Esophagus muscularis mucosa (tissue), 4 donors: ENCODE results near the gene SLFN11. TPM values are rescaled to one million over a fixed set of nuclear protein-coding genes. Genes with fewer than 3 reads are reported as not detected.
"Not testable (repeated sequence)": the region's sequence is repeated elsewhere in the genome, so short reads cannot be mapped to it uniquely, and the experiment has no call there.

Source experiments
- DNase-seq: peaks from one replicate; pipeline ENCODE4 v3.0.0-alpha.2; 2017; ENCODE audit errors: extremely low spot score
- H3K27ac ChIP-seq, 4 donors: fragments of 200-600 bp; sonication (generic); replicated peaks in 1 of 4; 1 replicate in 3 of 4; 2 replicates in 1 of 4; pipeline ENCODE4 v1.5.1; 2016 to 2019; ENCODE audit warnings: mild to moderate bottlenecking in 1 of 4
- H3K27me3 ChIP-seq, 4 donors: fragments of 200-600 bp; sonication (generic); one replicate each; pipeline versions ENCODE4 v1.5.1 to v1.6.0; 2016 to 2019
- H3K36me3 ChIP-seq, 4 donors: fragments of 200-600 bp; sonication (generic); one replicate each; pipeline ENCODE4 v1.5.1; 2016 to 2019
- H3K4me1 ChIP-seq, 4 donors: fragments of 200-600 bp; sonication (generic); one replicate each; pipeline ENCODE4 v1.5.1; 2016 to 2019
- H3K4me3 ChIP-seq, 4 donors: fragments of 200-600 bp; sonication (generic); 1 replicate in 2 of 4; 2 replicates in 2 of 4; pipeline ENCODE4 v1.5.1; 2016 to 2019; ENCODE audit warnings: mild to moderate bottlenecking in 4 of 4, moderate library complexity in 1 of 4
- H3K9me3 ChIP-seq, 4 donors: fragments of 200-600 bp; sonication (generic); 1 replicate in 3 of 4; 2 replicates in 1 of 4; pipeline ENCODE4 v1.5.1; 2016 to 2019
- CTCF ChIP-seq, 3 experiments: fragments of 200-600 bp in 2 of 3; fragments of 450-650 bp in 1 of 3; sonication (generic) in 2 of 3; IDR thresholded peaks; one replicate each; pipeline ENCODE4 v1.5.1; 2017 to 2019; ENCODE audit warnings: antibody characterized with exemption in 3 of 3, mild to moderate bottlenecking in 2 of 3, moderate library complexity in 1 of 3
- EP300 ChIP-seq: sonication (generic); formaldehyde crosslinking; IDR thresholded peaks from one replicate; pipeline ENCODE4 v1.6.1; 2017; ENCODE audit warnings: antibody characterized with exemption
- POLR2A ChIP-seq: fragments of 450-650 bp; IDR thresholded peaks from one replicate; pipeline ENCODE4 v1.6.1; 2017; ENCODE audit warnings: antibody characterized with exemption, moderate library complexity, mild to moderate bottlenecking, low read depth
- POLR2AphosphoS5 ChIP-seq, 2 donors: sonication (generic); formaldehyde crosslinking; IDR thresholded peaks; one replicate each; pipeline ENCODE4 v1.6.1; 2017; ENCODE audit warnings: antibody characterized with exemption in 2 of 2
- WGBS: methylation state at CpG from one replicate; pipeline ENCODE4 v1.1.5; 2018; 5-methylcytosine and 5-hydroxymethylcytosine counted together
- intact Hi-C: fragments of 100-400 bp; cut with DNase I; formaldehyde crosslinking; loops from one replicate; pipeline ENCODE4 v1.15.1; 2023
- small RNA-seq, 3 donors: library from RNA; depleted of rRNA; stranded (forward); fragments of <200 nt; gene quantifications; one replicate each; pipeline ENCODE3, GENCODE V24; 2016
- total RNA-seq, 4 donors: library from RNA; depleted of rRNA; stranded (reverse); fragments of >200 nt; gene quantifications; one replicate each; pipeline versions ENCODE4 v1.1.0 to v1.2.1, GENCODE V29; 2016

The SLFN11 gene
- total RNA-seq, 4 donors from 2014 or later = 16.2 to 30.5 (median 22.7) TPM

GRCh38 chr17:35312790-35313711 lies 60.4 kb downstream of the SLFN11 start:
- intact Hi-C loops = loop anchor here (2.0 to 5.0 kb wide), 3 partner anchors 71 to 434 kb away; partner anchors contain the start of gene SLFN5
- H3K4me1 ChIP-seq = peaks cover 28 to 35% (median 31%) of the 10 kb centered on the region in 4 donors
- H3K9me3 ChIP-seq = peaks cover 0 to 6% (median 3%) of the 10 kb centered on the region in 4 donors
- DNase-seq = no peak
- H3K27me3 ChIP-seq = peaks cover 0 to 18% (median 0%) of the 10 kb centered on the region in 4 donors
- H3K4me3 ChIP-seq = peak overlapping the region; percentile 41 to 51 (median 44)
- TF ChIP-seq POLR2A = no peak
- TF ChIP-seq CTCF (IDR thresholded peaks at IDR 0.05) = peak; percentile 65 to 84 (median 81)
- no peak for TF ChIP-seq POLR2AphosphoS5 (IDR thresholded peaks at IDR 0.05)
- no peak for TF ChIP-seq EP300
- 13% methylated on average over 18 of the region's 20 CpGs for WGBS
- H3K27ac ChIP-seq = peak overlapping the region; percentile 2 to 47 (median 34)
- no peaks in the 10 kb centered on the region for H3K36me3 ChIP-seq

- WGBS = 68% methylated on average over 3 of the region's 3 CpGs
- TF ChIP-seq POLR2A (no peak), EP300 (no peak), CTCF (IDR thresholded peaks at IDR 0.05) (no peak), POLR2AphosphoS5 (IDR thresholded peaks at IDR 0.05) (no peak)
- Histone ChIP-seq H3K27ac (no peak overlapping the region), H3K27me3 (peaks cover 0 to 18% (median 0%) of the 10 kb centered on the region in 4 donors), H3K36me3 (no peaks in the 10 kb centered on the region), H3K4me1 (peaks cover 28 to 35% (median 31%) of the 10 kb centered on the region in 4 donors), H3K9me3 (peaks cover 0 to 6% (median 3%) of the 10 kb centered on the region in 4 donors), H3K4me3 (no peak overlapping the region)
- intact Hi-C loops = loop anchor here (2.0 to 5.0 kb wide), 3 partner anchors 70 to 435 kb away; partner anchors contain the start of gene SLFN5
- no peak for DNase-seq
Measured at GRCh38 chr17:35312346-35312745, 61.1 kb downstream of the SLFN11 start.

GRCh38 chr17:35309345-35309744 lies 64.1 kb downstream of the SLFN11 start:
- H3K4me3 ChIP-seq, H3K9me3 ChIP-seq, H3K36me3 ChIP-seq, H3K27ac ChIP-seq, intact Hi-C loops, DNase-seq: not testable (repeated sequence)
- H3K27me3 ChIP-seq = peaks cover 0 to 19% (median 0%) of the 10 kb centered on the region in 4 donors
- 81% methylated on average over 3 of the region's 3 CpGs for WGBS
- peaks cover 16 to 18% (median 17%) of the 10 kb centered on the region in 4 donors for H3K4me1 ChIP-seq

Small RNA genes within 50 kb of the gene (small RNA-seq; reads per million reads assigned to genes)
- gene AC060766.3 (0 reads per million in 3 donors), gene AC060766.5 (0 reads per million in 3 donors)

Other genes starting within 250 kb of the SLFN11 start
- 10 to 100 TPM in 3 of 4 donors, 1 to 10 TPM in 1; 9.6 to 16.1 (median 13.8) TPM for gene NLE1, start 231.3 kb downstream of the SLFN11 start, total RNA-seq
- under 1 TPM in 3 of 4 donors, not detected in 1; under 0.01 to 0.23 (median 0.06) TPM for gene UNC45B, start 225.8 kb downstream of the SLFN11 start, total RNA-seq
- gene SLC35G3, start 179.2 kb downstream of the SLFN11 start, total RNA-seq = not detected
- gene SLFN5, start 130.5 kb downstream of the SLFN11 start, total RNA-seq = 10 to 100 TPM; 17.9 to 33.4 (median 26.9) TPM
- 10 to 100 TPM in 1 of 4 donors, 1 to 10 TPM in 3; 6.6 to 11.2 (median 7.7) TPM for gene SLFN12, start 58.9 kb upstream of the SLFN11 start, total RNA-seq
- 10 to 100 TPM in 1 of 4 donors, 1 to 10 TPM in 3; 5.1 to 15.0 (median 5.4) TPM for gene SLFN13, start 75.1 kb upstream of the SLFN11 start, total RNA-seq
- gene SLFN12L, start 164.1 kb upstream of the SLFN11 start, total RNA-seq = 1 to 10 TPM in 2 of 4 donors, under 1 TPM in 2; 0.32 to 1.7 (median 1.0) TPM
- gene SLFN14, start 187.2 kb upstream of the SLFN11 start, total RNA-seq = not detected
- 1 to 10 TPM; 4.1 to 9.0 (median 5.0) TPM for gene PEX12, start 204.9 kb upstream of the SLFN11 start, total RNA-seq
- gene AP2B1, start 213.7 kb upstream of the SLFN11 start, total RNA-seq = 100 to 1,000 TPM; 108 to 276 (median 155) TPM